Stimulated activated CD4-positive, alpha-beta T cell treated with anti-CD3 and anti-CD28 coated beads, TNF-alpha, amount 100 ng/mL, for 4 hours (primary cell): ENCODE measurements around the gene CLDN16.

Source experiments
- DNase-seq, 3 experiments: peaks; one replicate each; pipeline ENCODE4 v3.0.0-alpha.2; 2020; ENCODE audit warnings: low read depth in 3 of 3

Gene CLDN16

DNA sequence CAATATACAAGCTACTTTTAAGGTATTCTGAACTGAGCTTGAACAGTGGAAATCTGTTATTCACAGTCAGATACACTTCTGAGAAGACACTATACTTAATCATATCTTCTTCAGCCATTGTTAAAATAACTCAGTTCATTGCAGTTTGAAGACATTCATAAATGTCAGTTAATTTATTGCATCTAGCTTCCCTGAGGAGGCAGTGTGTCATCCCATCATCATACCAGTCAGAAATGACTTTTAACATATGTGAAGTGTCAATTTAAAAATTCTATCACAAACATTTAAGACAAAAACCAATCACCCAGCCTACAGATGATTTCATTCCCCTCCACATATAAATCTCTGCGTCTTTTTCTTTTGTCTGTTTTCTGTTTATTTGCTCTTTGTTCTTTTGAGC lies 54.3 kb downstream of the CLDN16 start:
- no peak for DNase-seq

DNA sequence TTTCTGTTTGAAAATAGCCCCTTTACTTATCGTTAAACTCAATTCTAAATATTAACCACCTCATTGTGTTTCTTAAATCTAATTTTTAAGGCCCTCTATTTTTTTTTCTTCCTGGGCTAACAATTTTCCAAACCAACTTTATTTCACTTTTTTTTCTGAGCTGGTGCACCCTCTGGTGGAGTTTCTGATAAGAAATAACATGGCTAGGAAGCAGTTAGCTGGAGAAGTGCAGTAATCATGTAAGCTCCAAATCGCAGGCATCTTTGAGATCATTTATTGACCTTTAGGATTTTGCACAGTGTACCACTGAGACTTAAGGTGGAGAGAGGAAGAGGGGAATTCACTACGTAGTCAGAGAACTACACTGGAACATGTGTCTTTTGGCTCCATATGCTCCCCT lies 55.3 kb downstream of the CLDN16 start:
- DNase-seq, result no peak

GRCh38 chr3:190444006-190444405 lies 56.0 kb downstream of the CLDN16 start:
- no peak for DNase-seq

- DNase-seq, result no peak
These were observed 56.7 kb downstream of the CLDN16 start for GRCh38 chr3:190444576-190445145.

DNA sequence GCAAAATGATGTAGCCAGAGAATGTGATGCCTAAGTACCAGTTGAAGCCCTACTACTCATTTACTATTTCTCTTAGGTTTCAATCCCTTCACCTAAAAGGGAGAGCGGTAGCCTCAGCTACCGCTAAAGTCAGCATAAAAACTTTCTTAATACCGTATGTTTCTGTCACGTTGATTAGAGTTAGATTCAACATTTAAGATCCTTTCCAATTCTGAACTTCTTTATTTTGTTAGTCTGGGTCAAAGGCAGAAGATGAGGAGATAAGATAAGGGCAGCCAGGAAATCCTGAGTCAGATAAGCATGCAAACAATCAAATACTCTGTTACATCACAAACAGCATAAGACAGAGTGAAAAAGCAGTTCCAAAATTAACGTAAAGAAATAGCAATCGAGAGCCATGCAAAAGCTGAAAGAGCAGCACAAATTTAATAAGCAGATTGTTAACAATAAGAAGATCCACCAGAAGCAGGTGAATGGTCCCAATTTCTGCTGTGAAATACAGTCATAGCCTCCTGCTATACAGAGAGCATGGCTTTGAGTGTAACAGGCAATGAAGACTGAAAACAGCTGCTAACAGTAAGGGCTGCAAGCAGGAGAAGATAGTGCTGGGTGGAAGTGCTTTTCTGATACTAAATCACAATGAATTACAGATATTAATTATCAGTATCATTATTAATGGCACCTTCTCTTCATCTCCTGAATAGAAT lies 58.8 kb downstream of the CLDN16 start:
- no peak for DNase-seq

DNA sequence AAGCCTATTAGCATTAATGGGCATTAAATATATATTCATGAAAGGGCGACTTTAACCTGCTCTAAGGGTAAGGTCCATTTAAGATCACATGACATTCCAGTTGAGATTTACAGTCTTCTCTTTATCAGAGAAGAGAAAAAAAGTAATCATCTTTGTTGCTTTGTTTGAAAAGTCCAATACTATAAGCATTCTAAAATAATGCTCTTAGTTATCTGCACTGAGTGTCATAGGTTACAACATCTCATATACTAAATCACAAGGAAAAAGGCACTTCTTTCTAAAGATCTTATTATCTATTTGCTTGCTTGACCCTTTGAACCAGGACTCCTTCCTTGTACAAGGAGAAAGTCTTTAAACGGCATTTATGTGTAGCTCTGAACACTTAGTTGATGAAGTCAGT lies 60.3 kb downstream of the CLDN16 start:
- no peak for DNase-seq

GRCh38 chr3:190449801-190450200 lies 61.8 kb downstream of the CLDN16 start, which contains the start of gene TMEM207:
Gene TMEM207 (minus strand): TSS chr3:190449901. CDS start chr3:190449809, 92 bp downstream.
- no peak for DNase-seq

- DNase-seq, result no peak
These were observed 67.9 kb downstream of the CLDN16 start for GRCh38 chr3:190455828-190456227.

GRCh38 chr3:190456770-190457169 lies 68.8 kb downstream of the CLDN16 start:
- DNase-seq, result no peak

DNA sequence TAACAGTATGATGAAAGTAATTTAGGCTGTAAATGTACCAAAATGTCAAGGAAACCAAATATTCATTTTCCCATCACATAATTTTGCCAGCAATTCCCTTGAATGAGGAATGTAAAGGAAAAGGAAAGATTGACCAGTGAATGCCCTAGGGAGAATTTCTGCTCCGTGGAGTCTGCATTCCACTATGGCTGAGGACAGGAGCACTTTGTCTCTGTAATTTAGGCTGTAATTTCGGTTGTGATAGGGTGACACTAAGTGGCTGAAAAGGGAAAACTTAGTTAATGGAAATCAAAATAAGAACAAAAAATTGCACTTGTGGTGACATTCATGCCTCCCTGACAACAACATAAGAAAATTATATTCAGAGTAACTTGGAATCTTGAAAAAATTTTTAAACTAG lies 70.1 kb downstream of the CLDN16 start:
- DNase-seq, result no peak
